Myocyte (in vitro differentiated cells): Measurements from ENCODE around the gene SFXN4. TPM values are rescaled to one million over a fixed set of nuclear protein-coding genes. Genes with fewer than 3 reads are reported as not detected.
"Not testable (repeated sequence)": the region's sequence is repeated elsewhere in the genome, so short reads cannot be mapped to it uniquely, and the experiment has no call there.

Experiments used
- DNase-seq: peaks from one replicate; pipeline ENCODE4 v3.0.0-alpha.2; 2012; ENCODE audit warnings: low read depth
- total RNA-seq: library from RNA; depleted of rRNA; stranded (reverse); fragments of >200 nt; gene quantifications from 2 replicates; pipeline ENCODE4 v1.2.3, GENCODE V29; 2014

Gene SFXN4
- total RNA-seq, 1 donor from 2014 or later = 33.2 TPM

DNA sequence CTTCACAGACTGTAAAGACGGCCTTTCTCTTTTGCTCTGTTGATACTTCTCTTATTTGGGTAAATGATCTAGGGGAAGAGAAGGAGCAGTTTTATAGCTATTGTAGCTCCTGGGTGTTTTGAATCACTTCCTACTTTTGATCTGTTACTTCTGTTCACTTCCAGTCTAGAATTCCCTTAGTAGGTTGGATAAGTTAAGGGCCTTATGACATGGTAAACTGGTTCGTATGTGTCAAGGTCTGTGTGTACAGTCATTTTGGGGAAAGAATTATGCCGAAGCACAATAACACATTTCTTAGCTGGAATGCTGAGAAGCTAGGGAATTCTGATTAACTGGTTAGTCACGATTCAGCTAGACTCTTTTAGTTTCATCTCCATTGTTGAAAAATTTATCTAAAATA, 53.5 kb downstream of the SFXN4 start:
- DNase-seq = no peak

DNA sequence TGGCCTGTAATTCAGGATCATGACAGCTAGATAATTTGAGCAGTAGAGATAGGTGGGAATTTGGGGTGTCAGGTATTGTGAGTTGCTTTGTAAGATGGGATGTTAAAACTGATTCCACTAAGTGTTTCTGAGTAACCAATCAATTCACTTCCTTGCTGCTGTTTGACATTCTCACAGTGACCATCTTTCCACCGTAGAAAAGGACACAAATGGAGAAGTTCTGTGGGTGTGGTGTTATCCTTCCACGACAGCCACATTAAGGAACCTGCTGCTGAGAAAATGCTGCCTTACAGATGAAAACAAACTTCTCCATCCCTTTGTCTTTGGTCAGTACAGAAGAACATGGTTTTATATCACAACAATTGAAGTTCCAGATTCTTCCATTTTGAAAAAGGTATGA, 57.7 kb downstream of the SFXN4 start:
- DNase-seq = not testable (repeated sequence)

DNA sequence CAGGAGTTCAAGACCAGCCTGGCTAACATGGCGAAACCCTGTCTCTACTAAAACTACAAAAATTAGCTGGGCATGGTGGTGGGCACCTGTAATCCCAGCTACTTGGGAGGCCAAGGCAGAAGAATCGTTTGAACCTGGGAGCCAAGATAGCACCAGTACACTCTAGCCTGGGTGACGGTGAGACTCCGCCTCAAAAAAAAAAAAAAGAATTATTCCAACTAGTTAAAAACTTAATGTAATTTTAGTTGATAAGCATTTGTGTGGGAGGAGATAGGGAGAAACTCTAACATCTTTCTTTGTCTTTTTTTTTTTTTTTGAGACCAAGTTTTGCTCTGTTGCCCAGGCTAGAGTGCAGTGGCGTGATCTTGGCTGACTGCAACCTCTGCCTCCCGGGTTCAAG, 58.4 kb downstream of the SFXN4 start:
- DNase-seq = not testable (repeated sequence)

DNA sequence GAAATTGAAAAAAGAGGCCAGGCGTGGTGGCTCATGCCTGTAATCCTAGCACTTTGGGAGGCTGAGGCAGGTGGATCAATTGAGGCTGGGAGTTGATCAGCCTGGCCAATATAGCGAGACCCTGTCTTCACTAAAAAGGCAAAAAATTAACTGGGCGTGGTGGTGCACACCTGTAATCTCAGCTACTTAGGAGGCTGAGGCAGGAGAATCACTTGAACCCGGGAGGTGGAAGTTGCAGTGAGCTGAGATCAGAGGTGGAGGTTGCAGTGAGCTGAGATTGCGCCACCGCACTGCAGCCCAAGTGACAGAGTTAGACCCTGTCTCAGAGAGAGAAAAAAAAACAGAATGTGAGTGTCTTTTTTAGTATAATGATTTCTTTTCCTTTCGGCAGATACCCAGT, 59.6 kb downstream of the SFXN4 start:
- not testable (repeated sequence) for DNase-seq

DNA sequence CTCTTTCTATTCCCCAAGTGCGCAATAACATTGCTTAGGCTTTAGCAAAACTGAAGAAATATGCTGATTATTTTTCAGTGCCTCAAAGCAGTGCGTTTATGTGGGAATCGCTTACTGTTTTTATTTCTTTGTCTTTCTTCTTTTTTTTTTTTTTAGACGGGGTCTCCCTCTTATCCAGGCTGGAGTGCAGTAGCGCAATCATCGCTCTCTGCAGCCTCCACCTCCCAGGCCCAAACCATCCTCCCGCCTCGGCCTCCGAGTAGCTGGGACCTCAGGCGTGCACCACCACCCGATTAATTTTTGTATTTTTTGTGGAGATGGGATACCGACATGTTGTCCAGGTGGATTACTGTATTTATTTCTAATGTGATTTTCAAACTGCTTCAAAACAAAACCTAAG, 60.4 kb downstream of the SFXN4 start:
- no peak for DNase-seq

DNA sequence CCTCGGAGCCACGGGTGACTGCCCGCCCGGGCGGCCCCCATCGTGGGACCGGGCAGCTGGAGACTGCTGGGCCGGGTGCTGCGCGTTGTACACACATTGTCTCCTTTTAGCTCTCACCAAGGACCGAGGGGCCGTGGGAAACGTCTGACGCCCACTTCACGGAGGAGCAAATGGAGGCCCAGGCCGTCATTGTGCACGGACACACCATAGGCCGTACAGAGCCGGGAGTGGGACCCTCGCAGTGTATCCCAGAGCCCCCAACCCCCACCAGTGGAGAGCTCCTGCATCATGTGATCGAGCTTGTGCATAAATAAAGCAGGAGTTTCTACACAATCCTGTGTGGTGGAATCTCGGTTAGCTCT, 60.9 kb downstream of the SFXN4 start:
- peak; percentile 23 for DNase-seq

DNA sequence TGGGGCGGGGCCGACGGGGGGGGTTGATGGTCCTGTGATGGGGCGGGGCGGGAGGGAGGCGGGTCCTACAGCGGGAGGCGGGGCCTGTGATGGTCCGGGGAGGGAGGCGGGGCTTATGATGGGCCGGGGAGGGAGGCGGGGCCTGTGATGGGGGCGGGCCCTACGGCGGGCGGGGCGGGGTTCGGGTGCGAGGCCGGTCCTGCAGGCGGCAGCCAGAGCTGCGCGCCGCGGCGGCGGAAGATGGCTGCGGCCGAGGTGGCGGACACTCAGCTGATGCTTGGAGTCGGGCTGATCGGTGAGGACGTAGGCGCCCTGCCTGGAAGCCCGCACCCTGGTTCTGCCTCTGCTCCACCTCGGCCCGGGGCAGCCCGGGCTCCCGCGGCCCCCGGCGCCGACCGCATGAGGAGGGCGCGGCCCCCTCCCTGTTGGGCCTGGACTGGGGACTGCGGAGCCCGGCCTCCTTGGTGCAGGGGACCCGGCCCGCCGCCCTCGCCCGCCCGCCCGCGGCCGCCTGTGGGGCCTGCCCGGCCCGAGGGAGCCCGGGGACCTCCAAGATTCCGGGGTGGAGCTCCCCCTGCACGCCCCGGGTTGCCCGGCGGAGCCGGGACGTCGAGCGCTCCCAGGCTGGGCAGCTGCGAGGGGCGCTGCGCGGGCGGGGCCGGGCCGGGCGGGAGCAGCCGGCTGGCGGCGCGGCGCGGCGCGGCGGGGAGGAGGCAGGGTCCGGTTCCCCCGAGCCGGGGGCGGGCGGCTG, 61.4 kb downstream of the SFXN4 start, which contains the start of gene DENND10:
TSS of gene DENND10 (plus strand) at position 211 of the 751 bp plus-strand sequence. CDS start at position 241, 30 bp downstream.
- peak; percentile 76 for DNase-seq

DNA sequence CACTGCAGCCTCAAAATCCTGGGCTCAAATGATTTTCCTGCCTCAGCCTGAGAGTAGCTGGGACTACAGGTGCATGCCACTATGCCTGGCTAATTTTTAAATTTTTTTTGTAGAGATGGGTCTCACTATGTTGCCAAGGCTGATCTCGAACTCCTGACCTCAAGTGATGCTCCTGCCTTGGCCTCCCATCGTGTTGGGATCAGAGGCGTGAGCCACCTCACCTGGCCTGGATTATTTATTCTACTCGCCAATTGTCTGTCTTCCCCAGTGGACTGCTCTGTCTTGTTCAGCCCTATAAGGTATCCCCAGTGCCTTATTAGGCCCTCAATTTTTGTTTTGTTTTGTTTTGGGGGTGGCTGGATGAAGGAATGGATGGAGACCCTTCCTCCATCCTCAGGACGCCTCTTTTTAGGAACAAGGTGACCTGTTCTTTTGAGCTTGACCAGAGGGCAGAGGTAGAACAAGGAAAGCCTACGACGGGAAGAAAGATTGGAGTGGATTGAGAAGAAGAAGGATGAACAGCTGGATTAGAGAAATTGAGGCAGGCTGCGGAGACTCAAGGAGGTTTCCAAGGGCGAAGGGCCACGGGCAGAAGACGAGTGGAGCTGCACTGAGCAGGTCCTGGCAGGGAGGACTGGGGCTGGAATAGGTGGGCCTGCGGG, 62.1 kb downstream of the SFXN4 start:
- DNase-seq = no peak

DNA sequence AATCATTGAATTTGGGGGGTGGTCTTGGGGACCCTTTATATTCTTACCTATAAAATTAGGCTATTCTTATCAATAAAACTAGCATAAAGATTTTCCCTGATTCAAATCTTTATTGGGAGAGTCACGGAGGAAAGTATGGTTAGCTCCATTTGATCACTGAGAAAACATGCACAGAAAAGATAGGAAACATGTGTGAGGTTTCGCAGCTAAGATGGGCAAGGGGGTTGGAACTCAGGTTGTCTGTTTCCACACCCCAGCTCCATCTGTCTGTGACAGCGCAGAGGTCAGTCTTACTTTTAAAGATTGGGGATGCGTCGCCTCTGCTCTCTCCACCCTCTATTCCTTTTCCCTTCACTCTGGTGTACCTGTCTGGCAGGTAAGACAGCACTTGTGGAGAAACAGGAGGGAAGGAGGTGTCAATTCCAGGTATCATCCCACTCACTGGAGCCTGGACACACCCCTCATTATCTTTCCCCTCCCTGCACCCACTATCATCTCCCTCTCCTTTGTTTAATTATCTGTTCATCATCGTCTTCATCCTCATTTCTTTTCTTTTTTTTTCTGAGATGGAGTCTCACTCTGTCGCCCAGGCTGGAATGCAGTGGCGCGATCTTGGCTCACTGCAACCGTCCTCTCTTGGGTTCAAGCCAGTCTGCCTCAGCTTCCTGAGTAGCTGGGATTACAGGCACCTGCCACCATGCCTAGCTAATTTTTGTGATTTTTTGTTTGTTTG, 64.0 kb downstream of the SFXN4 start:
- DNase-seq = no peak

DNA sequence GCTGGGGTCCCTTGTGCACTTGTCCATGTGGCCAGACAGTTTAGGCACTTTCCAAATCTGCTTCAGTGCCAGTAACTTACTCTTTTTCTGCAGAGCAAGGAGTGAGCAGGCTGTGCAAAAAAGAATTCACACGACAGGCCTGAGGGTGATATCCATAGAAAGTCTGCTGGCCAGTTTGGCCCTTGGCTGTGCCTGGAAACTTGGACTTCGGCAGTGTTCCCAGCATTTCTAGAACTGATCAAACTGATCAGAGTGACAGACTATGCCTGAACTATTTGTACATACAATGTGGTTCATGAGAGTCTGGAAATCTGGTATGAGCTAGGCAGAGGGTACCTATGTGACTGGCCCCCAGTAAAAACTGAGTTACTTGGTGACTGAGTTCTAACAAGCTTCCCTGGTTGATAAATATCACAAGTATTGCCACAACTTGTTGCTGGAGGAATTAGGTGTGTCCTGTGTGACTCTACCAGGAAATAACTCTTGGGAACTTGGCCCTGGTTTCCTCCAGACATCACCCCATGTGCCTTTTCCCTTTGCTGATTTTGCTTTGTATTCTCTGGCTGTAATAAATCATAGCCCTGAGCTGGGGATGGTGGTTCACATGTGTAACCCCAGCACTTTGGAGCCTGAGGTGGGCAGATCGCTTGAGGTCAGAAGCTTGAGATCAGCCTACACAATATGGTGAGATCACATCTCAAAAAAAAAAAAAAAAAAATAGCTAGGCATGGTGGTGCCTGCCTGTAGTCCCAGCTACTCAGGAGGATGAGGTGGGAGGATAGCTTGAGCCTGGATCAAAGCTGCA, 64.9 kb downstream of the SFXN4 start:
- no peak for DNase-seq

DNA sequence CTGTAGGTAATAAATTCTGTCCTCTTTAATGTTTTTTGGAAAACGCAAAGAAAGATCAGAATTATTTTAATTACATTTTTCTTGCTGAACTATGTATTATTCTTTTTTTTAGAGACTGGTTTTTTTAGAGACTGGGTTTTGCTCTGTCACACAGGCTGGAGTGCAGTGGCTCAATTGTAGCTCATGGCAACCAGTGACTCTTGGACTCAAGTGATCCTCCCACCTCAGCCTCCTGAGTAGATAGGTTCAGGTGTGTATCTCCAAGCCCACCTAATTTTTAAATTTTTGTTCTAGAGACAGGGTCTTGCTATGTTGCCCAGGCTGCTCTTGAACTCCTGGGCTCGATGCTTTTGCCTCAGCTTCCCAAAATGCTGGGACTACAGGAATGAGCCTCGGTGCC, 66.9 kb downstream of the SFXN4 start:
- no peak for DNase-seq

DNA sequence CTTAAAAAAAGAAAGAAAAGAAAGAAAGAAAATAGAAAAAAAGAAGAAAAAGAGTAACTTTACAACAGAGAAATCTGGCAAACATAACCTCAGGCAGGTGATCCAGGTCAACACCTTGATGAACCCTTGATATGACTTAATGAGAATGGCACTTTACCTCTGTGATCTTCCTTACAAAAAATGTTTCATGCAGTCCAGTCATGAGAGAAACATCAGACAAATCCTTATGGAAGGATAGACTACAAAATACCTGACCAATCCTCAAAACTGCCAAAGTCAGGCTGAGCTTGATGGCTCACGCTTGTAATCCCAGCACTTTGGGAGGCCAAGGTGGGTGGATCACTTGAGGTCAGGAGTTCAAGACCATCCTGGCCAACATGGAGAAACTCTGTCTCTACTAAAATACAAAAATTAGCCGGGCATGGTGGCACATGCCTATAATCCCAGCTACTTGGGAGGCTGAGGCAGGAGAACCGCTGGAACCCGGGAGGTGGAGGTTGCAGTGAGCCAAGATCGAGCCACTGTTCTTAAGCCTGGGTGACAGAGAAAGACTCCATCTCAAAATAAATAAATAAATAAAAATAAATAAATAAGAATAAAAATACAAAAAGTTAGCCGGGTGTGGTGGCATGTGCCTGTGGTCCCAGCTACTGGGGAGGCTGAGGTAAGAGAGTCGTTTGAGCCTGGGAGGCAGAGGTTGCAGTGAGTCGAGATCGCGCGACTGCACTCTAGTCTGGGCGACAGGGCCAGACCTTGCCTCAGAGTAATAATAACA, 68.7 kb downstream of the SFXN4 start:
- DNase-seq = not testable (repeated sequence)

DNA sequence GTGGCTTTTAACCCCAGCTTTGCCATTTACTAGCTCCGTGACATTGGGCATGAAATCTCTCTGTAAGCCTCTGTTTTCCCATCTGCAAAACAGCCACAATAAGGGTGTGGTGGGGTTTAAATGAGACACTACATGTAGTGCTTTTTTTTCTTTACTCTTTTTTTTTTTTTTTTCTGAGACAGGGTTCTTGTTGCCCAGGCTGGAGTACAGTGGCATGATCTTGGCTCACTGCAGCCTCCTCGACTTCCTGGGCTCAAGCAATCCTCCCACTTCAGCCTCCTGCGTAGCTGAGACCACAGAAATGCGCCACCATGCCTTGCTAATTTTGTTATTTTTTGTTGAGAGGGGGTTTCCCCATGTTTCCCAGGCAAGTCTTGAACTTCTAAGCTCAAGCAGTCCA, 69.9 kb downstream of the SFXN4 start:
- DNase-seq = no peak

DNA sequence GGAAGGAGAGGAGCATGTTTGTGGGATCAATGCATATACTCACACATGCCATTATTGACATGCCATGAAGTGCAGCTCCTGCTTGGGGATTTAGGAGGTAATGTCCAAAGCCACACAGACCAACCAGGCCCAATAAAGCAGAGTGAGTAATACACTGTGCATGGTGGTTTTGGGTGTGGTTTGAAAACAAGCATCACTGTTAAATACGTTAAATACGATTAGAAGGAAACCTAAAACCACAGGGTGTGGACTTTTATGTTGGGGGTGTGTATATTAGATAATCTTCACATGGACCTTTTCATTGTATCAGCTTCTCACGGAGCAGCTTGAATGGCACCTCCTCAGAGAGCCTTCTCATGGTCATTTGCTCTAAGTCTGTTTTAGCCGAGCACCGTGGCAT, 74.5 kb downstream of the SFXN4 start:
- peak; percentile 67 for DNase-seq

Other genes with a start within 250 kb of the SFXN4 start
- 3.2 and 5.1 TPM in 2 replicates for gene NANOS1, start 136.0 kb downstream of the SFXN4 start, total RNA-seq
- gene EIF3A, start 84.9 kb downstream of the SFXN4 start, total RNA-seq = 147 and 169 TPM in 2 replicates
- gene DENND10, start 61.6 kb downstream of the SFXN4 start, total RNA-seq = 48.8 and 57.9 TPM in 2 replicates
- gene PRDX3, start 13.1 kb upstream of the SFXN4 start, total RNA-seq = 204 and 246 TPM in 2 replicates
- 1.1 and 1.8 TPM in 2 replicates for gene GRK5, start 41.9 kb upstream of the SFXN4 start, total RNA-seq